Activated CD4-positive, alpha-beta memory T cell treated with anti-CD3 and anti-CD28 coated beads for 36 hours (primary cell): ENCODE data around the gene PACRG. TPM values are rescaled to one million over a fixed set of nuclear protein-coding genes. Genes with fewer than 3 reads are reported as not detected.

Experiments used
- CTCF ChIA-PET: fragments of 350-600 bp; sonication (Branson Sonifier 250); formaldehyde crosslinking; loops from one replicate; lab custom pipeline; 2021; ENCODE audit warnings: antibody characterized with exemption, inconsistent platforms; lab: Charles Lee
- POLR2A ChIA-PET: fragments of 350-600 bp; sonication (Branson Sonifier 250); formaldehyde crosslinking; loops from one replicate; lab custom pipeline; 2021; ENCODE audit warnings: antibody characterized with exemption; lab: Charles Lee
- DNase-seq: peaks from one replicate; pipeline ENCODE4 v3.0.0-alpha.2; 2020
- H3K27ac Mint-ChIP-seq: one replicate; pipeline ENCODE4 v1.8.0; 2021; ENCODE audit warnings: mixed read lengths
- H3K27me3 Mint-ChIP-seq: one replicate; pipeline ENCODE4 v1.8.0; 2021; ENCODE audit warnings: mixed read lengths
- H3K36me3 Mint-ChIP-seq: one replicate; pipeline ENCODE4 v1.8.0; 2021; ENCODE audit warnings: mixed read lengths
- H3K4me1 Mint-ChIP-seq: one replicate; pipeline ENCODE4 v1.8.0; 2021; ENCODE audit warnings: low read depth, mixed read lengths
- H3K4me3 Mint-ChIP-seq: one replicate; pipeline ENCODE4 v1.8.0; 2021; ENCODE audit warnings: mild to moderate bottlenecking, mixed read lengths
- H3K9me3 Mint-ChIP-seq: one replicate; pipeline ENCODE4 v1.8.0; 2021; ENCODE audit warnings: mixed read lengths
- intact Hi-C: fragments of 100-400 bp; cut with micrococcal nuclease; formaldehyde crosslinking; loops from one replicate; pipeline ENCODE4 v1.15.1; 2023
- total RNA-seq, 2 experiments: library from RNA; stranded (reverse); gene quantifications; one replicate each; pipeline ENCODE4 v1.2.3, GENCODE V29; 2021

PACRG gene
- total RNA-seq, 2 experiments from 2014 or later, result not detected

DNA sequence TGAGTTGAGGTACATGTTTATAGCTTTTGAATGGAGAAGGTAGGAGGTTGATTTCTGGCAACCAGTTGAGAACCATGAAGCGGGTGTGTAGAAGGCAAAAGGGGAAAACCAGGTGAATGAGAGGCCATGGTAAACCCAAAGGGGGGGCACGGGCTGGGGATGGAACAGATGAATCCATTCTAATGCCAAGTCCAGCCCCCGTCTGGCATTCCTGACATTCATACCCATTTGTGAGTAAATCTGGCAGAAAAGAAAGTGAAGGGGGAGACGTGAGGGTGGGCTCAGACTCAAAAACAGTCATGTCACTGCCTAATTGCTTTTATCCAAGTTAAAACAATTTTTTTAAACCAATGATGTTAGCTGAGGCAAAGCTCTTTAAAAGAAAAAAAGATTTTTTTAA lies 513.9 kb downstream of the PACRG start:
- intact Hi-C loops, result no loop called here
- Mint-ChIP-seq H3K9me3 (no peaks in the 10 kb centered on the region), H3K27ac (no peak overlapping the region), H3K36me3 (no peaks in the 10 kb centered on the region), H3K4me3 (no peak overlapping the region), H3K4me1 (no peaks in the 10 kb centered on the region), H3K27me3 (no peaks in the 10 kb centered on the region)
- DNase-seq, result no peak
- ChIA-PET CTCF (no interaction called here), POLR2A (no interaction called here)

DNA sequence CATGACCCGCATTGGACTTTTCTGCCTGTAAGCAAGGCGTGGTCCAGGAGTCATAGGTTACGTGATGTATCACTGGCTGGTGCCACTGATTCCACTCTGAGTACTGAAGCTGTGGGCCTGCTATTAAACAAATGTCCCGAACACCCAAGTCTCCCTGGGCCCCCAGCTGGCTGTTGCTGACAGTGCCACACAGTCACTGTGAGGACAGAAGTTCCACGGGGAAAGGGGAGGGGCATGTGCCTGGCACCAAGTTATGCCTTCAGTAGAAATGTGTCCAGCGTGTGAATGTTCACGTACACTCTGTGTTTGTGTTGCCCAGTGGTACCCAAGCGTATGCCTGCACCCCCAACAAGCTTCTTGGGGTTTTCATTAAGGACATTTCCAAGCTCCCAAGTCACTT lies 515.3 kb downstream of the PACRG start:
- H3K27me3 Mint-ChIP-seq, result peaks cover 3% of the 10 kb centered on the region
- POLR2A ChIA-PET, result no interaction called here
- CTCF ChIA-PET, result no interaction called here
- intact Hi-C loops, result no loop called here
- no peaks in the 10 kb centered on the region for H3K9me3 Mint-ChIP-seq
- DNase-seq, result no peak
- H3K36me3 Mint-ChIP-seq, result no peaks in the 10 kb centered on the region
- no peak overlapping the region for H3K27ac Mint-ChIP-seq
- no peaks in the 10 kb centered on the region for H3K4me1 Mint-ChIP-seq
- no peak overlapping the region for H3K4me3 Mint-ChIP-seq

DNA sequence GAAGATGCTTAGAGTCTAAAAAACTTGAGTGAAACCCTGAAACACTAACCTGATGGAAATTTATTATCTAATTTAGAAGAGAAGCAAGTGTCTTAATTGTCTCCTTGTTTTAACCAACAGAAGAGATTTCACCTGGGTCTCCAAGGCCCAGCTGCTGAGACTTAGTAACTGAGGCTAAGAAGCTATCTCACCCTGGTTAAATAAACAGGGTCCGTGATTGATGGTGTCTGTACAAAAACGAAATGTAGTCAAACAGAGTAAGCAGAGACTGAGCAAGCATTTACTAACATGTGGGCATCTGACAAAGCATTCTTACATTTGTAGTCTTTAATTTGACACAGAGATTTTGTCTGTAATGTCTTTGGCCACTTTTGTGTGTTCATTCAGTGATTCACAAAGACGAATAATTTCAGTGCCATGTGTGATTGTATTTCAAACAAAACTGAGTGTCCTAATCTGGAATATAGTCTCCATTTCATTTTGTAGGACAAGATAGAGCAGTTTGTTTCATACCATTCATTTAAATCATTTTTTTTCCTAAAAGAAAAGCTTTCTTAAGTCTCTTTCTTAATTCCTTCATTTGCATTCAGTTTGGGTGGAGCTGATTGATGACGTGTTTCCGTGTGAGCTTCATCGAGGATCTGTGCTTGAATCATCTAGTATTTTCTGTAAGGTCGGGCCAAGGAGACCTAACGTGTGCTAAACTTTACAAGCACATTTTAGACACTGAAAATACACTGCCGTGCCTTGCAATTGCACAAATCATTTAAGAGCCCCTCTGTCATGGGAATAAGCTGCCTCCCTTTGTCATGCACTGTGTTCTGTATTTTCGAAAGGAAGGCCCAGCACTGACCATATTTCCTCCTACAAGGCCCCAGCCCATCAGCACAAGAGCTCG lies 516.2 kb downstream of the PACRG start:
- ChIA-PET CTCF (no interaction called here), POLR2A (no interaction called here)
- no peaks in the 10 kb centered on the region for H3K9me3 Mint-ChIP-seq

DNA sequence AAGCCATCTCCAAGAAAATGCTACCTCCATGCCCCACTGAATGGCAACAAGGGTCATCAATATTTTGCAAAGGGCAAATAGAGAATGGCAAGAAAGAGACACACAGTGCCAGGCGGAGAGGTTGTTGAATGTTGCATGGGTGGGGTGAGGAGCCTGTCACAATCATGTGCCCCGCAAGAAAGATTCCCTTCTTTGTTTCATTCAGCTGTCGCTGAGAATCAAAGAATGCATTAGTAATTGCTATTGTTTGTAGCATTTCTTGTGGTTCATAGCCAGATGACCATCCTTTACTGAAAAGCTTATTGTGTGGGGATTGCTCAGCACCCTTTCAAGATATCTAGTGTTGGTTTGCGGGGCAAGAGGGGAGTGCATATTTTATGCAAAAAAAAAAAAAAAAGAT lies 520.3 kb downstream of the PACRG start:
- Mint-ChIP-seq H3K27me3 (peaks cover 7% of the 10 kb centered on the region), H3K4me3 (no peak overlapping the region), H3K36me3 (no peaks in the 10 kb centered on the region), H3K27ac (no peak overlapping the region), H3K4me1 (no peaks in the 10 kb centered on the region), H3K9me3 (no peaks in the 10 kb centered on the region)
- CTCF ChIA-PET, result no interaction called here
- DNase-seq, result no peak
- intact Hi-C loops, result no loop called here
- POLR2A ChIA-PET, result no interaction called here

More for the DNA sequence above, 516.2 kb downstream of the PACRG start:
- DNase-seq, result no peak
- H3K27me3 Mint-ChIP-seq, result peaks cover 3% of the 10 kb centered on the region
- no peaks in the 10 kb centered on the region for H3K4me1 Mint-ChIP-seq
- no peak overlapping the region for H3K27ac Mint-ChIP-seq
- no peak overlapping the region for H3K4me3 Mint-ChIP-seq
- H3K36me3 Mint-ChIP-seq, result no peaks in the 10 kb centered on the region
- intact Hi-C loops, result no loop called here

DNA sequence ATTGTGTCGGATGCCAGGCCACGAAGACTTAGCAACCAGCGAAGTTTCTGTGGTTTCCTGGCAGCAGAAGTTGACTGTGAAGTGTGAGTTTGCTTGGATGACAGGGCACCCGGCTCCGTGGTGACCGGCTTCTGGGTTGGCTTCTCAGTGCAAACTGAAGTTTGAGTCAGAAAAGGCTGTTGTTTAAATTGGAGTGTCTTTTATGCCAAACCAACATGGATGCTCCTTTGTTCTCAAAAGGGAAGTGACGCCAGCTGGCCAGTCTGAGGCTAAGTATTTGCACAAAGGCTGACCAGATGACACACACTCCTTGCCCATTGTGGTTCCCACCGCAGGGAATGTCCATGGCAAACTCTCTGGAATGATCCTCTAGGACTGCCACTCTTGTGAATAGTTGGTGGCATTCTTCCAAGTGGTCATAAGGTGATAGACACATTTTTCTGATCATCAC lies 521.9 kb downstream of the PACRG start:
- no peaks in the 10 kb centered on the region for H3K9me3 Mint-ChIP-seq
- peak; percentile 20 for DNase-seq
- intact Hi-C loops, result no loop called here
- no peaks in the 10 kb centered on the region for H3K36me3 Mint-ChIP-seq
- H3K4me1 Mint-ChIP-seq, result no peaks in the 10 kb centered on the region
- H3K27me3 Mint-ChIP-seq, result peaks cover 7% of the 10 kb centered on the region
- POLR2A ChIA-PET, result no interaction called here
- no peak overlapping the region for H3K4me3 Mint-ChIP-seq
- H3K27ac Mint-ChIP-seq, result no peak overlapping the region
- CTCF ChIA-PET, result no interaction called here

DNA sequence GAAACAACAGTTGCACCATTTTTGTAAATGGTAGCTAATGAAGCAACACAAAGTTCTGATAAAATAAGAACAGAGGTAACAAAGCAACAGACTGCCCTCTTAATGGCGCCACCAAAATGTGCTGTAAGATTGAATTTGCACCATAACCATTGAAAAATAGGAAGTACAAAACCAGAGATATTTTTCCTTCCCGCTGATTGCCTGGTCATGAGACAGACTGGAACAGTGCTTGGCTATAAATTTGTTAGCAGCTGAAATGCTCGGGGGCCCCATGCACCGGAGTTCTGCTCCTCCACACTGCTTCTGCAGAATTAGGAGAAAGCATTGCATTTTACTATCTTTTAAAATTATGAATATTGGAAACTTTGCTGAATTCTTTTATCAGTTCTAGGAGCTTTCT lies 522.3 kb downstream of the PACRG start:
- Mint-ChIP-seq H3K36me3 (no peaks in the 10 kb centered on the region), H3K4me3 (no peak overlapping the region), H3K4me1 (no peaks in the 10 kb centered on the region), H3K27me3 (peaks cover 7% of the 10 kb centered on the region), H3K27ac (no peak overlapping the region), H3K9me3 (no peaks in the 10 kb centered on the region)
- ChIA-PET POLR2A (no interaction called here), CTCF (no interaction called here)
- intact Hi-C loops, result no loop called here
- no peak for DNase-seq

DNA sequence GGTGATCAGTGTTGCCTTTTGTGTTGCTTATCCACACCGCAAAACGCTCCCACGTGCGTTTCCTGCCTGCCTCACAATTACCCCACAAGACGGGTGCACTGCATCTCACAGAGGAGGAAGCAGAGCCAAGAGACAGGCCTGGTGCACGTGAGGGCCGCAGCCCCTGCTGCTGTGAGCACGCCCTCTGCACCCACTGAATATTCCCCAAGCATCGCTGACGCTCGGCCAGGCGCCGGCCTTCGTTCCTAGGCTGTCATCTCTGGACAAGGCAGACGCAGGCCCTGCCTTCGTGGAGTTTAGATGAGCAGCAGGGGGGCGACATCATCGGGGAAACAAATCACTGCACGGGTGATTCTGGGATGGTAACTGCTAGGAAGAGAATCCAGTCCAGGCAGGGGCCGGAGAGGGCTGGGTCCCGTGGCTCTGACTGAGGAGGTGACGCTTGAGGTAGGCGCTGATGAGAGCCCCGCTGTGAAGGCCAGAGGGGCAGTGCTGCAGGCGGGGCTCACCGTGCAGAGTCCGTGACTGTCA lies 524.4 kb downstream of the PACRG start:
- Mint-ChIP-seq H3K27me3 (peaks cover 7% of the 10 kb centered on the region), H3K27ac (no peak overlapping the region), H3K9me3 (no peaks in the 10 kb centered on the region), H3K36me3 (no peaks in the 10 kb centered on the region), H3K4me1 (no peaks in the 10 kb centered on the region), H3K4me3 (no peak overlapping the region)
- POLR2A ChIA-PET, result no interaction called here
- no peak for DNase-seq
- intact Hi-C loops, result no loop called here
- CTCF ChIA-PET, result no interaction called here

DNA sequence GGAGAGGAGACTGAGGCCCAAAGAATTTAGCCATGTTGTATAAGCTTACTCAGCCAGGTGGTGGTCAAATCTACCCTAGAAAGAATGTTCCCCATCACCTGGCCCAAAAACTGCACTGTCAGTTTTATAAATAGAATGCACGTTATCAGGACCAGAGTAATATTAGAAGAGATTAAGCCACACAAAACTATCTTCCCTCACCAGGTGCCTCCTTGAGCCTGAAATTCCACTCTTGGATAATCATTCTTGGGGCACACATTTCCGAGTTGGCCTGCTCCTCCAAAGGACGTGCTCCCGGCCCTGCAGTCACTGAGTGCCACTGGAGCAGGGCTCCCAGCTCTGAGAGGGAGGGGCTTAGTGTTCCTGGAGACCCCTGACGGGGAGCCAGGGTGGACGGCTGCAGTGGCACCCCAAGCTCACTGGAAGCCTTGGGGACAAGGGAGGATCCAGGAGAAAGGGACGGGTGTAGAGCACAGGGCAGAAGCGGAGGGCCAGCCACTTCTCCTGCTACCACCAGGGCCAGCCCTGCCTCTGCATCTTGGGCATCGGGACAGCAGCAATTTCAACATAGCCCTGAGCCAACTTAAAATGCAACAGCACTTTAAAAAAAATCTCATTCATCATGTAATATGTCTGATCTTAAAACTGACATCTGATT lies 525.9 kb downstream of the PACRG start:
- intact Hi-C loops, result no loop called here
- Mint-ChIP-seq H3K9me3 (no peaks in the 10 kb centered on the region), H3K4me3 (no peak overlapping the region), H3K27ac (no peak overlapping the region), H3K36me3 (no peaks in the 10 kb centered on the region), H3K4me1 (no peaks in the 10 kb centered on the region), H3K27me3 (peaks cover 5% of the 10 kb centered on the region)
- CTCF ChIA-PET, result no interaction called here
- POLR2A ChIA-PET, result no interaction called here
- no peak for DNase-seq

DNA sequence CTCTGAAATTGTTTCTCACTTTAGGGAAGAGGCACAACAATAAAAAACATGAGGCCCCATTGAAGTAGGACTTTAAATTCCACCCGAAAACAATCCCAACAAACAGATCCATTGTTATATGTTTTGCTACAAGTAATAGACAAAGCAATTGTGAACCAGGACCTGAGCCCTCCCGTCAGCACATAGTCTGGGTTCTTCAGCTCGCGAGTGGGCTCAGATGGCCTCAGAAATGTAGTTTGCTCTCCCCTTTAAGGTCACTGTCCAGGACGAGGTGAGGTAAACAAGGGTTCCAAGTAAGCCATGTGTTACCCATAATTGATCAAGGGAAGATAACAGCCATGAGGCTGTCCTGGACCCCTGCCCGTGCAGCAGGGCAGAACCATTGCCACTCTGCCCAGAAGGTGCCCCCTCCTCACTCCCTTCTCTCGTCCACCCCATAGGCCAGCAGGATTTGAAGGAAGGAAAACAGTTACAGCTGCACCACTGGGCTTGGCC lies 526.6 kb downstream of the PACRG start:
- CTCF ChIA-PET, result no interaction called here
- no peak for DNase-seq
- Mint-ChIP-seq H3K9me3 (no peaks in the 10 kb centered on the region), H3K4me3 (no peak overlapping the region), H3K36me3 (no peaks in the 10 kb centered on the region), H3K4me1 (no peaks in the 10 kb centered on the region), H3K27ac (no peak overlapping the region), H3K27me3 (peaks cover 7% of the 10 kb centered on the region)
- POLR2A ChIA-PET, result no interaction called here
- intact Hi-C loops, result no loop called here

DNA sequence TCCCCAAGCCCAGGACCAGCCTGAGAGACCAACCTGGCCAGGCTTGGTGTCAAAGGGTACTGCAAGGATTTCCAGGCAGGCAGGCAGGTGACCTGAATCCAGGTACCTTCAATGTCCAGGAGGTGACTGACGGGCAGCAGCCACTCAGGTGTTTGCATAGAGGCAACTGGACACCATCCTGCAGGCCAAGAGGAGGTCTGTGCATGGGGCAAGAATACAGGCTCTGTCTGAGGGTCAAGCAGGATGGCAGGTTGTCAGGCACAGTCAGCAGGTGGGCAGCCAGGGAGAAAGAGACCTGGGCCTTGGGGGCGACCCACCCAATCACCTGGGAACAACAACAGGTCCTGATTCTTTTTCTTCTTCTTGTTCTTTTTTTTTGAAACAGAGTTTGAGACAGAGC lies 527.5 kb downstream of the PACRG start:
- ChIA-PET CTCF (no interaction called here), POLR2A (no interaction called here)
- intact Hi-C loops, result no loop called here
- peaks cover 5% of the 10 kb centered on the region for H3K4me1 Mint-ChIP-seq
- peaks cover 8% of the 10 kb centered on the region for H3K27me3 Mint-ChIP-seq
- H3K36me3 Mint-ChIP-seq, result no peaks in the 10 kb centered on the region
- H3K4me3 Mint-ChIP-seq, result no peak overlapping the region
- H3K27ac Mint-ChIP-seq, result no peak overlapping the region
- no peak for DNase-seq
- no peaks in the 10 kb centered on the region for H3K9me3 Mint-ChIP-seq

DNA sequence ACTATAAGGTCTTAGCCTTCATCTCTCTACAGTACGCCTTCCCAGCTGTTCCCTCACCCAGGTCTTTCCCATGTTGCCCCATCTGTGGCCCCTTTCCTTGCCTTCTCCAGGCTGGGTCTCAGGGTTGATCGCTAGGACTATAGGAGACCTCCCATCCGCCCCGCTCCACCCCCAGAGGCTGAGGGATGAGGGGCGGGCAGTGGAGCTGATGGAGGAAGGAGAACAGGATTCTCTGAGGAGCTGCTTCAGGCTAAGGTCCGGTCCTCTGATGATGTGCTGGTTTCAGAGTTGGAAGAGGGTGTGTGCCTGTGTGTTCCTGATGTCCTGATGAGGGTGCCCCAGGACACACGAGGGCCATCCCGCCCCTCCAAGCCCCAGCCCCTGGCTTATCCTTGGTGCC lies 531.9 kb downstream of the PACRG start:
- POLR2A ChIA-PET, result no interaction called here
- no peak overlapping the region for H3K27ac Mint-ChIP-seq
- no peaks in the 10 kb centered on the region for H3K9me3 Mint-ChIP-seq
- no peak overlapping the region for H3K4me3 Mint-ChIP-seq
- H3K4me1 Mint-ChIP-seq, result peaks cover 9% of the 10 kb centered on the region
- H3K36me3 Mint-ChIP-seq, result no peaks in the 10 kb centered on the region
- CTCF ChIA-PET, result no interaction called here
- intact Hi-C loops, result no loop called here
- DNase-seq, result no peak
- H3K27me3 Mint-ChIP-seq, result peaks cover 12% of the 10 kb centered on the region

DNA sequence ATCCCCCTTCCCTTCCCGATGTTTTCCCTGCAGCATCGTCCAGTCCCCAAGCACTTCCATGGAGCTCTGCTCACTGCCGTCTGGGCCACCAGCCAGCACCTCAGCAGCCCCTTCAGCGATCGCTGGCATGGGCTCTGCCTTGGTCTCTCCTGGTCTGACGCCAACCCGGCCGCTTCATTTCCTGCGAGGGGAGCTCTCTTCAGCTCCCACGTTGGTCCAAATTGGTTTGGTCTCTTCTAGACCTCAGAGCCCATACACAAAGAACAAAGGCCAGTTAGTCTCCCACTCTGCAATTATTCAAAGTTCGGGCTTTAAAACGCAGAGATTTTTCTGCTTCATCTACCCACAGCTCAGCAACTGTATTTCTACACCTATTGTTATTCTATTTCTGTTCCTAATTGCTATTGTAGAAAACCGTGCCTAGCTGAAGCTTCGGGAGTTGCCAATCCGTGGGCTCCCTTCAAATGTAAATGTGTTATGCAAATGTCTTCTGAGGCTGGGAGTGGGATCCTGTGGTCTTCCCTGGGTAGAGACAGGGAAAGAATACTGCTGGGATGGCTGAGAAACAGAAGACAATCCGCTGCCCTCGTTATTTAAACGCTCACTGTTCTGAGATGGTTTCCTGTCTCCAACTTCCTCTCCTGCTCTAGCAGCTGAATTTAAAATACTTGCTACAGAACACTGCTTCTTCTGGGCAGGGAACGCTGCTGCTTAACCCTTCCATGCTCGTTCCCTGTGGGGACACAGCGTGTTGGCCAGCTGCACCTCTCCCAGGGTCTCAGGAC lies 532.5 kb downstream of the PACRG start:
- Mint-ChIP-seq H3K9me3 (no peaks in the 10 kb centered on the region), H3K27me3 (peaks cover 12% of the 10 kb centered on the region), H3K27ac (no peak overlapping the region), H3K4me3 (no peak overlapping the region), H3K4me1 (peaks cover 9% of the 10 kb centered on the region), H3K36me3 (no peaks in the 10 kb centered on the region)
- ChIA-PET POLR2A (no interaction called here), CTCF (no interaction called here)
- no peak for DNase-seq
- intact Hi-C loops, result no loop called here
